ENCODE data around the gene ZNF44.

The ZNF44 gene

DNA sequence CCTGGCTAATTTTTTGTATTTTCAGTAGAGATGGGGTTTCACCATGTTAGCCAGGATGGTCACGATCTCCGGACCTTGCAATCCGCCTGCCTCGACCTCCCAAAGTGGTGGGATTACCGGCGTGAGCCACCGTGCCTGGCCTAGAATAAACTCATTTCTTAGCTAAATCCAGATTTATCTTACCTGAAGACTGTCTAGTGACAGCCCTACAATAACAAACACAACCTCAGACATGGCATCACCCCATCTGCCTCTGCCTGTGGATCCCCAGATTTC, 5.0 kb downstream of the ZNF44 start:
- Histone ChIP-seq H3K9me3 (ENCODE audit: control insufficient read depth, low read depth, low read length) (no peaks in the 10 kb centered on the region), H3K27ac (ENCODE audit: low read length) (no peak overlapping the region), H3K9ac (ENCODE audit: low read length) (no peak overlapping the region), H3K27me3 (ENCODE audit: control insufficient read depth, insufficient read depth, low read length) (no peaks in the 10 kb centered on the region), H3K36me3 (ENCODE audit: control insufficient read depth, low read depth, low read length) (no peaks in the 10 kb centered on the region), H3K4me1 (ENCODE audit: control insufficient read depth, low read depth, low read length) (peaks cover 3% of the 10 kb centered on the region), H3K4me3 (ENCODE audit: low read length) (no peak overlapping the region)

DNA sequence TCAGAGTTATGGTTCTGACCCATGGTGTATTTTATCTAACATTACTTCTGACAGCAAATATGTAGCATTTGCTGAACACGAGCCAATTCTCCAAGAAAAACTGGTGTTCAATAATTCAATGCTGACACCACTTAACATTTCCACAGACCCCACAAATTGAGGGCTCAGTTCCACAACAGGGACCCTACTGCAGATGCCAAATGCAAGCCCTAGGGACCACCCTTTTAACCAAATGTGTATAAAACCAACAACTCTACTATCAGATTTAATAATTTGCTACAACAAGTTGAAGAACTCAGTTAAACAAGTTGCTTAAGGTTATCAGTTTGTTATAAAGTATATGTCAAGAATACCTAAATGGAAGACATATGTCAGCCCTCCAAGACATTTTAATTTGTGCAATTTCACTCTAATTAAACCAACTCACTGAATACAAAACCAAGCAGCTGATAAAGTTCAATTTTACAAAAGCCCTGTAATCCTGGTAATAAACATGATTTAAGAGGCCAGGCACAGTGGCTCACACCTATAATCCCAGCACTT, 6.7 kb downstream of the ZNF44 start:
- no peaks in the 10 kb centered on the region for H3K27me3 ChIP-seq (ENCODE audit: control insufficient read depth, insufficient read depth, low read length)
- no peaks in the 10 kb centered on the region for H3K4me1 ChIP-seq (ENCODE audit: control insufficient read depth, low read depth, low read length)
- H3K9me3 ChIP-seq (ENCODE audit: control insufficient read depth, low read depth, low read length): no peaks in the 10 kb centered on the region
- no peak overlapping the region for H3K27ac ChIP-seq (ENCODE audit: low read length)
- H3K9ac ChIP-seq (ENCODE audit: low read length): no peak overlapping the region
- no peak overlapping the region for H3K4me3 ChIP-seq (ENCODE audit: low read length)
- no peaks in the 10 kb centered on the region for H3K36me3 ChIP-seq (ENCODE audit: control insufficient read depth, low read depth, low read length)

DNA sequence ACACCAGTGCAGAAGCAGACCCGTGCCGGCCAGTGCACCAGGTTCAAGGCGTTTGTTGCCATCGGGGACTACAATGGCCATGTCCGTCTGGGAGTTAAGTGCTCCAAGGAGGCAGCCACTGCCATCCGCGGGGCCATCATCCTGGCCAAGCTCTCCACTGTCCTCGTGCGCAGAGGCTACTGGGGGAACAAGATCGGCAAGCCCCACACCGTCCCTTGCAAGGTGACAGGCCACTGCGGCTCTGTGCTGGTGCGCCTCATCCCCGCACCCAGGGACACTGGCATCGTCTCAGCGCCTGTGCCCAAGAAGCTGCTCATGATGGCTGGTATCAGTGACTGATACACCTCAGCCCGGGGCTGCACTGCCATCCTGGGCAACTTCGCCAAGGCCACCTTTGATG, 10.1 kb downstream of the ZNF44 start:
- H3K4me3 ChIP-seq (ENCODE audit: low read length): no peak overlapping the region
- H3K9ac ChIP-seq (ENCODE audit: low read length): no peak overlapping the region
- H3K36me3 ChIP-seq (ENCODE audit: control insufficient read depth, low read depth, low read length): no peaks in the 10 kb centered on the region
- no peaks in the 10 kb centered on the region for H3K4me1 ChIP-seq (ENCODE audit: control insufficient read depth, low read depth, low read length)
- H3K9me3 ChIP-seq (ENCODE audit: control insufficient read depth, low read depth, low read length): no peaks in the 10 kb centered on the region
- H3K27ac ChIP-seq (ENCODE audit: low read length): no peak overlapping the region
- H3K27me3 ChIP-seq (ENCODE audit: control insufficient read depth, insufficient read depth, low read length): no peaks in the 10 kb centered on the region

DNA sequence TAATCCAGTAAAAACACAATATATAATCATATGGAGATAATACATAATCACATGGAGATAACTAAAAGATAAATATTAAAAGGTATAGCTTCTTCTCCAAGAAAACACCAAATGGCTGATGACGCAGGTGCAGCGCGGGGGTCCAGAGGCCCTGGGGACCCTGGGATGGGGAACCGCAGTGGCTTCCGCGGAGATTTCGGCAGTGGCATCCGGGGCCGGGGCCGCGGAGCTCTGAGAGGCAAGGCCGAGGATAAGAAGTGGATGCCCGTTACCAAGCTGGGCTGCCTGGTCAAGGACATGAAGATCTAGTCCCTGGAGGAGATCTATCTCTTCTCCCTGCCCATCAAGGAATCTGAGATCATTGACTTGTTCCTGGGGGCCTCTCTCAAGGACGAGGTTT, 10.5 kb downstream of the ZNF44 start:
- no peaks in the 10 kb centered on the region for H3K4me1 ChIP-seq (ENCODE audit: control insufficient read depth, low read depth, low read length)
- no peaks in the 10 kb centered on the region for H3K27me3 ChIP-seq (ENCODE audit: control insufficient read depth, insufficient read depth, low read length)
- no peak overlapping the region for H3K4me3 ChIP-seq (ENCODE audit: low read length)
- no peak overlapping the region for H3K9ac ChIP-seq (ENCODE audit: low read length)
- H3K9me3 ChIP-seq (ENCODE audit: control insufficient read depth, low read depth, low read length): peaks cover 4% of the 10 kb centered on the region
- H3K36me3 ChIP-seq (ENCODE audit: control insufficient read depth, low read depth, low read length): no peaks in the 10 kb centered on the region
- H3K27ac ChIP-seq (ENCODE audit: low read length): no peak overlapping the region

DNA sequence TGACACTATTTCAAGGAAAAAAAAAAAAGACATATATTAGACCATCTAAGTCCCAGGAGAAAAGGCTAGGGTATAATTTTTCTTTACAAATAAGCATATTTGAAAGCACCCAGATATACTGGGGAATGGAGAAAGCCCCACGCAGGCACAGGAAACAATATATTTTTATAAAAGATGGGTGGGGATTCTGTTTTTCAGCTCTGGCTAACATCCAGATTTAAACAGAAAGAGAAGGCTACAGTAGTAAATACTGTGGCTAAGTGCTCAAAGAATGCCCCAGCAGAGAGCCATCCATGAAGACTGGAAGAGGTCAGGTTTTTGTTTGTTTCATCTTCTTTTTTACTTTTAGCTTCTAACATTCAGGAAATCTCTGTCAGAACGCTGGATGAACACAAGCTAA, 16.0 kb downstream of the ZNF44 start:
- peaks cover 39% of the 10 kb centered on the region for H3K9me3 ChIP-seq (ENCODE audit: control insufficient read depth, low read depth, low read length)
- no peak overlapping the region for H3K9ac ChIP-seq (ENCODE audit: low read length)
- H3K4me3 ChIP-seq (ENCODE audit: low read length): no peak overlapping the region
- no peaks in the 10 kb centered on the region for H3K4me1 ChIP-seq (ENCODE audit: control insufficient read depth, low read depth, low read length)
- no peak overlapping the region for H3K27ac ChIP-seq (ENCODE audit: low read length)
- H3K36me3 ChIP-seq (ENCODE audit: control insufficient read depth, low read depth, low read length): peaks cover 1% of the 10 kb centered on the region
- no peaks in the 10 kb centered on the region for H3K27me3 ChIP-seq (ENCODE audit: control insufficient read depth, insufficient read depth, low read length)

DNA sequence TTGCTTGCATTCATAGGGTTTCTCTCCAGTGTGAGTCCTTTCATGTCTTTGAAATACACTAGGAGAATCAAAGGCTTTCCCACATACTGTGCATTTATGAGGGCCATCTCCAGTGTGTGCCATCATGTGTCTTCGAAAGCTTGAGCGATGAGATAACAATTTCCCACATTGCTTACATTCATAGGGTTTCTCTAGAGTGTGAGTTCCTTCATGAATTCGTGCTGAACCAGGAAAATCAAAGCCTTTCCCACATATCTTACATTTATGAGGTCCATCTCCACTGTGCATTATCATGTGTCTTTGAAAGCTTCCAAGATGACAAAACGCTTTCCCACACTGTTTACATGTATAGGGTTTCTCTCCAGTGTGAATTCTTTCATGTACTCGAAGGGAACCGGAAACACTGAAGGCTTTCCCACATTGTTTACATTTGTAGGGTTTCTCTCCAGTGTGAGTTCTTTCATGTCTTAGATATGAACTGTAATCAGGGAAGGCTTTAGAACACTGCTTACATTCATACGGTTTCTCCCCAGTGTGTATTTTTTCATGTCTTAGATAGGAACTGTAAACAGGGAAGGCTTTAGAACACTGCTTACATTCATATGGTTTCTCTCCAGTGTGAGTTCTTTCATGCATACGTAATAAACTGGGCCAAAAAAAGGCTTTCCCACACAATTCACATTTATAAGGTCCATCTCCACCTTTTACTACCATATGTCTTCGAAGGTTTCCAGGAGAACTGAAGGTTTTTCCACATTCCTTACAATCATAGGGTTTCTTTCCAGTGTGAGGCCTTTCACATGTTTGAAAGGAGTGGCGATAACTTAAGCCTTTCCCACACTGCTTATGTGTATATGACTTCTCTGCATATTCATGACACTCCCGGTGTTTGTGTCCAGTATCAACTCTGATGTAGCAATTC, 21.4 kb downstream of the ZNF44 start:
- peaks cover 13% of the 10 kb centered on the region for H3K36me3 ChIP-seq (ENCODE audit: control insufficient read depth, low read depth, low read length)
- peaks cover 54% of the 10 kb centered on the region for H3K9me3 ChIP-seq (ENCODE audit: control insufficient read depth, low read depth, low read length)
- H3K4me3 ChIP-seq (ENCODE audit: low read length): no peak overlapping the region
- no peak overlapping the region for H3K9ac ChIP-seq (ENCODE audit: low read length)
- no peaks in the 10 kb centered on the region for H3K27me3 ChIP-seq (ENCODE audit: control insufficient read depth, insufficient read depth, low read length)
- no peaks in the 10 kb centered on the region for H3K4me1 ChIP-seq (ENCODE audit: control insufficient read depth, low read depth, low read length)
- H3K27ac ChIP-seq (ENCODE audit: low read length): no peak overlapping the region

DNA sequence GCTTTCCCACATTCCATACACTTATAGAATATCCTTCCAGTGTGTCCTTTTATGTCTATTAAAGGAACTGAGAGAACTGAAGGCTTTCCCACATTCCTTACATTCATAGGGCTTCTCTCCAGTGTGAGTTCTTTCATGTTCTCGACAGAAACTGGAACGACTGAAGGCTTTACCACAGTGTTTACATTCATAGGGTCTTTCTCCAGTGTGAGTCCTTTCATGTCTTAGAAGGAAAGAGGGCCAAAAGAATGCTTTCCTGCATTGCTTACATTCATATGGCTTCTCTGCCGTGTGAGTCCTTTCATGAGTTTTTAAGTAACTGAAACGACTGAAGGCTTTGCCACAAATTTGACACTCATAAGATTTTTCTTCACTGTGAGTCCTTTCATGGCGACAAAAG, 22.3 kb downstream of the ZNF44 start:
- no peak overlapping the region for H3K9ac ChIP-seq (ENCODE audit: low read length)
- no peak overlapping the region for H3K4me3 ChIP-seq (ENCODE audit: low read length)
- no peaks in the 10 kb centered on the region for H3K4me1 ChIP-seq (ENCODE audit: control insufficient read depth, low read depth, low read length)
- no peaks in the 10 kb centered on the region for H3K27me3 ChIP-seq (ENCODE audit: control insufficient read depth, insufficient read depth, low read length)
- peaks cover 46% of the 10 kb centered on the region for H3K9me3 ChIP-seq (ENCODE audit: control insufficient read depth, low read depth, low read length)
- H3K36me3 ChIP-seq (ENCODE audit: control insufficient read depth, low read depth, low read length): peaks cover 13% of the 10 kb centered on the region
- H3K27ac ChIP-seq (ENCODE audit: low read length): no peak overlapping the region

DNA sequence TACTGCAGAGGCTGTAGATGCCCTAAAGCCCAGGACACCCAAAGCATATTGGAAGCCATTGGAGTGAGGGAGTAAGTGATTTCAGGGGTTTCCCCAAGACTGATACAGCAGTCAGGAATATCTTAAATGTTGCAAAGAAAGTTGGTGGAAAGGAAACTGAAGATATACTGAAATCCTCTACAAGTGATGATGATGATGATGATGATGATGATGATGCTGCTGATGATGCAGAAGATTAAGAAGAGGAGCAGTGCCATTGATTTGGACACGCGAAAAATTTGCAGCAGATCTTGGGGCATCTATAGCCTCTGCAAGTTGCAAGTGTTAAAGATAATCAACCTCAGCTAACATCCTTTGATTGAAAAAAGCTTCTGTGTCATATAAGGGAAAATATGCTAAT, 23.8 kb downstream of the ZNF44 start:
- Histone ChIP-seq H3K27ac (ENCODE audit: low read length) (no peak overlapping the region), H3K4me3 (ENCODE audit: low read length) (no peak overlapping the region), H3K27me3 (ENCODE audit: control insufficient read depth, insufficient read depth, low read length) (no peaks in the 10 kb centered on the region), H3K36me3 (ENCODE audit: control insufficient read depth, low read depth, low read length) (peaks cover 13% of the 10 kb centered on the region), H3K4me1 (ENCODE audit: control insufficient read depth, low read depth, low read length) (no peaks in the 10 kb centered on the region), H3K9me3 (ENCODE audit: control insufficient read depth, low read depth, low read length) (peaks cover 32% of the 10 kb centered on the region), H3K9ac (ENCODE audit: low read length) (no peak overlapping the region)

DNA sequence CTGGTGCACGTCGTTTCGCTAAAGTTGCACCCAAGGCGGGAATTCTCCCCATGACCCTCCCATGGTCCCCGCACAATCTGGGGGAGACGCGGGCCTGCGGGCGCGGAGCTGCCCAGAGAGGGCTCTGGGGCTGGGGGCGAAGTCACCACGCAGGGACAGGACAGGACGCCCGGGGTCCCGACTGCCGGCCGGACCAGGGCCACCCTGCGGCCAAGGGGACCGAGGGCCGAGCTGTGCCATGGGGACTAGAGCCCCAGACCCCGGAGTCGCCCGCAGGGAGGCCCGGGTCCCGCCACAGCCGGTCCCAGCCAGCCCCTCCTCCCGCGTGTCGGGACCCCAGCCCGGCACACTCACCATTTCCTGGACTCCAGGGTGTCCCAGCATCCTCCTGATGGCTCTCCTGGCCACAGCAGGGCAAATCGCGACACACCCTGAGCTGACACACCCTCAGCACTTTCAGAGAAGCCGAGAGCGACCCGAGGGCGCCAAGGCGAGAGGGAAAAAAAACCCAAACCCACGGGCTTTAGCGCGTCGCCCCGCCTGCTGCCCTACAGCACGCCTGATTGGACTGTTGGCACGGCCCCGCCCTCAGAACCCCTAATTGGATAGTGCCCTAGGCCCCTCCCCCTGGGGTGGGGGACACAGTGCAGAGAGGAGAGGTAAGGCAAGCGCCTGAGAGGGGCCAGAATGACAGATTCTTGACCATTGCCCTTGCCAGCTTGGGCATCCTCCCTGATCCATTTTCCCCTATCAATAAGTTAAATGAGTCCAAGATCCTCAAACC, 28.6 kb downstream of the ZNF44 start:
- Histone ChIP-seq H3K9me3 (ENCODE audit: control insufficient read depth, low read depth, low read length) (peaks cover 5% of the 10 kb centered on the region), H3K4me3 (ENCODE audit: low read length) (no peak overlapping the region), H3K27ac (ENCODE audit: low read length) (no peak overlapping the region), H3K36me3 (ENCODE audit: control insufficient read depth, low read depth, low read length) (no peaks in the 10 kb centered on the region), H3K27me3 (ENCODE audit: control insufficient read depth, insufficient read depth, low read length) (no peaks in the 10 kb centered on the region), H3K4me1 (ENCODE audit: control insufficient read depth, low read depth, low read length) (no peaks in the 10 kb centered on the region), H3K9ac (ENCODE audit: low read length) (no peak overlapping the region)

DNA sequence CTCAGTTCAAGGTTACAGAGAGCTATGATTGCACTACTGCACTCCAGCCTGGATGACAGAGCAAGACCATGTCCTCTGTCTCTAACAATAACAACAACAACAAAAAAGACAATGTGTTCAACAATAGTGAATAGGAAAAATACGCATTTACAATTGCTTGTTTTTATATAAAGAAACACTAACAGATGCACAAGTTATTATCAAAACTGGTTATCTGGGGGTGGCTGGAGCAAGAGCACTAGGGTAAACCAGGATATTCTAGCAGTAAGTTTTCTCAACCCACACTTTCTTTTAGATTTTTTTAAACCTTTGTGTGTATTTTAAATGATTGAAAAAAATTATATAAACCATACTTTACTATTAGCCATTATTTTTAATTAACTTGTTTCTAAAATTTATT, 33.1 kb downstream of the ZNF44 start:
- no peaks in the 10 kb centered on the region for H3K9me3 ChIP-seq (ENCODE audit: control insufficient read depth, low read depth, low read length)
- no peak overlapping the region for H3K27ac ChIP-seq (ENCODE audit: low read length)
- H3K4me1 ChIP-seq (ENCODE audit: control insufficient read depth, low read depth, low read length): no peaks in the 10 kb centered on the region
- H3K27me3 ChIP-seq (ENCODE audit: control insufficient read depth, insufficient read depth, low read length): no peaks in the 10 kb centered on the region
- H3K4me3 ChIP-seq (ENCODE audit: low read length): no peak overlapping the region
- no peak overlapping the region for H3K9ac ChIP-seq (ENCODE audit: low read length)
- H3K36me3 ChIP-seq (ENCODE audit: control insufficient read depth, low read depth, low read length): no peaks in the 10 kb centered on the region

DNA sequence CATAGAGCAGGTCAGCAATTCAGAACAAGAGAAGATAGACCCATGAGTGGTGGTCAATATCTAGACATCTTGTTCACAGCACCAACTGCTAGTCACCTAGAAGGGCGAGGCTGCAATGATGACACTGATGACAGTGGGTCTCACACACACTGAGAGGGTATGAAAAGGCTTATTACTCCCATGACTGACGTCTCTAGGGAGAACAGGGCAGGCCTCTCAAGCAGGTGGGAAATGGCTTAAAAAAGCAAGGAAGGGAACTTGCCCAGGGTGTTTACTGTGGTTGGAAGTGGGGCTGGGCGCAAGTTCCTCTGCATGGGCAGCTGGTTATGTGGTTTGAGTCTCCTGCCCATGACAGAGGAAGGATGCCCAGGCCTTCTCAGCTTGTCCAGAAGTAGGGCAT, 33.8 kb downstream of the ZNF44 start:
- Histone ChIP-seq H3K36me3 (ENCODE audit: control insufficient read depth, low read depth, low read length) (no peaks in the 10 kb centered on the region), H3K4me3 (ENCODE audit: low read length) (no peak overlapping the region), H3K27me3 (ENCODE audit: control insufficient read depth, insufficient read depth, low read length) (no peaks in the 10 kb centered on the region), H3K27ac (ENCODE audit: low read length) (no peak overlapping the region), H3K9ac (ENCODE audit: low read length) (no peak overlapping the region), H3K4me1 (ENCODE audit: control insufficient read depth, low read depth, low read length) (no peaks in the 10 kb centered on the region), H3K9me3 (ENCODE audit: control insufficient read depth, low read depth, low read length) (no peaks in the 10 kb centered on the region)

Measured in iPS-18a (cell line).